Measurements from ENCODE around the gene TMEM91.

The TMEM91 gene

DNA sequence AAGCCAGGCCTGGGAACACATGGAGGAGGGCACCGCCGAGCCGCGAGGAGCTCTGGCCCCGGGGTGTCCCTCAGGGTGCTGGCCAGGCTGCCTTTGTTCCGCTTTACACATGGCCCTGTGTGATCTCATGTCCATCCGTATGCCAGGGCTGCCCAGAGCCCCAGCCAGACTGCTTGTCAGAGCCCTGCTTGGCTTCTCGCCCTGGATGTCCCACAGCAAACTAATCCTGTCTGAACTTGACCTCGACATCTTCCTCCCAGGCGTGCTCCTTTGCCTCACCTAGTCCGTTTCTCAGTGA lies 35.6 kb downstream of the TMEM91 start:
- peak; percentile 58 for DNase-seq (ENCODE audit: low spot score)

DNA sequence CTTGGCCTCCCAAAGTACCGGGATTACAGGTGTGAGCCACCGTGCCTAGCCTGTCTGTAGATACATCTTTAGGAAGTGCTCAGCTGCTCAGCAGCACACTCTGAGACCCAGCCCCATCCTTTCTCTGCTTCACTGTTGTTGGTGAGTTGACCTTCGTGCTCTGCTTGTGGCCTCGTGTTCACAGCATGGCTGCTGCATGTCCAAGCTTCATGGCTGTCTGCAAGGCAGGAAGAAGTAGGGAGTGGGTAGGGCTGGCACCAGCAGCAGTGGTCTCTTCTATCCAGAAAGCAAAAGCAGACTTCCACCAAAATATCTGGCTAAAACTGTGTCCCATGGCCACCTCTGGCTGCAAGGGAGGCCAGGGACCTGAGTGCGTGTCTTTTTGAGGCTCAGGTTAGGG lies 36.6 kb downstream of the TMEM91 start:
- DNase-seq (ENCODE audit: low spot score): no peak

DNA sequence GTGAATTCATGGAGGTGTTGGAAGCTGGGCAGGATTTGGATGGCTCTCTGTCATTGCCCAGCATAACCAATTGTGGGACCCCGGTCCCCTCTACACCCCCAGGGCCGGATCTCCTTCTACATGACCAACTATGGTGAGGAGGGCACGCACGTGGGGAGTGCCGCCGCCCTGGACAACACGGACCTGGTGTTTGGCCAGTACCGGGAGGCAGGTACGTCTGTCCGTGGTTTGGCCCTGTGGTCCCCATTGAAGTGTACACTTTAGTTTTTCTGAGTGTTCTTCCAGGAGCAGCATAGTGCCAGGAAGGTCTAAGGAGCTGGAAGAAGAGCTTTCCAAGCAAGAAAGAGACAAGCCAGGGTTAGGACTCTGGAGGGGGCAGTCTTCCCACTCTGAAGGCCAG lies 37.6 kb downstream of the TMEM91 start:
- no peak for DNase-seq (ENCODE audit: low spot score)

DNA sequence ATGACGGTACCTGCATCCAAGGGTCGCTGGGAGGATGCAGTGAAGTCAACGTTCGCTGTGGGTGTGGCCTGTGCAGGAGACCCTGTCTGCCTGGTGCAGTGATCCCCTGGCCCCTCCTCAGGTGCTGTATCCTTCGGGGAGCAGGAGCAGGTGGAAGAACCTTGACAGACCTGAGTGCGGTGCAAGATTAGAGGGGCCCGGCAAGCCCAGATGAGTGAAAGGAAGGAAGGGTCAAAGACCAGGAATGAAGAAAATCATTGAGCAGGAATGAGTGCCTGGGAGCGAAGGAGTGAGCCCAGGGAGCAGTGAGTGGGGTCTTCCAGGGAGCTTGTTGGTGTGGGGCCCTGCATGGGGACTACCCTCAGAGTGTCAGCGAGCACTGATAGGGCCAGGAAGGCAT lies 38.1 kb downstream of the TMEM91 start:
- no peak for DNase-seq (ENCODE audit: low spot score)

DNA sequence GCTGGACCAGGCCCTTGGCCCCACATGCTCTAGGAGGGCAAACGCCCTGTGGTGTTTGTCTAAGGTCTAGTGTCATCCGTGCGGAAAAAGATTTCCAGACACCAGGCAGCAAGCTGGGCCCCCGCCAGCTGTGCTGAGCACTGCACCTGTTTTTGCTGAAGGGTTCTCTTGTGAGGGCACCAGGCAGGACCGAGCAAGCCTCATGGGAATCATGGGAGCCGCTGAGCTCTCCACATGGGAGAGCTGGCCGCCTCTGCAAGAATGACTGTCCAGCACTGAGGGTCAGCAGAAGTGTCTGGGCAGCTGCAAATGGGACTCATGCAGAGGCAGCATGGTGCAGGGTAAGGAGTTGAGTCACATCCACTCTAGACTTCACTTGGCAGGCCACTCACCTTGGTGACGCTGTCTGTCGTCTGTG lies 38.8 kb downstream of the TMEM91 start:
- no peak for DNase-seq (ENCODE audit: low spot score)

DNA sequence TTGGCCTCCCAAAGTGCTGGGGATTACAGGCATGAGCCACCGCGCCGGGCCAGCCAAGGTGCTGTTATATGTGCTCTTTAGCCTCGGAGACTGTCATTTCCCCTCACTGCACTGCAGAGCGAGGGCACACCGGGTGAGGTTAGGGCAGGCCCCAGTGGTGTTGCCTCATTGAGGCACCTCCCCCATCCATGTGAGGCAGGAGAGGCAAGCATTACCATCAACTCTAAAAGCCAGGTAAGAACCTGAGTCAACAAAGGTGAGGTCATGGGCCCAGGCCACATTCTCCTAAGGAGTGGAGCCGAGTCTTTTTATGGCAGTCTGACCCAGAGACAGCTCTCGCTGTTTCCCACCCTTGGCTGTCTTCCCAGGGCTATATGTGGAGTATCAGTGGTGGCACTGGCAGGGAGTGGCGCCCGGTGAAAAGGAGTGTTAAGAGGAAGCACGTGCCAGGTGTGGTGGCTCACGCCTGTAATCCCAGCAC lies 39.9 kb downstream of the TMEM91 start:
- DNase-seq (ENCODE audit: low spot score): no peak

DNA sequence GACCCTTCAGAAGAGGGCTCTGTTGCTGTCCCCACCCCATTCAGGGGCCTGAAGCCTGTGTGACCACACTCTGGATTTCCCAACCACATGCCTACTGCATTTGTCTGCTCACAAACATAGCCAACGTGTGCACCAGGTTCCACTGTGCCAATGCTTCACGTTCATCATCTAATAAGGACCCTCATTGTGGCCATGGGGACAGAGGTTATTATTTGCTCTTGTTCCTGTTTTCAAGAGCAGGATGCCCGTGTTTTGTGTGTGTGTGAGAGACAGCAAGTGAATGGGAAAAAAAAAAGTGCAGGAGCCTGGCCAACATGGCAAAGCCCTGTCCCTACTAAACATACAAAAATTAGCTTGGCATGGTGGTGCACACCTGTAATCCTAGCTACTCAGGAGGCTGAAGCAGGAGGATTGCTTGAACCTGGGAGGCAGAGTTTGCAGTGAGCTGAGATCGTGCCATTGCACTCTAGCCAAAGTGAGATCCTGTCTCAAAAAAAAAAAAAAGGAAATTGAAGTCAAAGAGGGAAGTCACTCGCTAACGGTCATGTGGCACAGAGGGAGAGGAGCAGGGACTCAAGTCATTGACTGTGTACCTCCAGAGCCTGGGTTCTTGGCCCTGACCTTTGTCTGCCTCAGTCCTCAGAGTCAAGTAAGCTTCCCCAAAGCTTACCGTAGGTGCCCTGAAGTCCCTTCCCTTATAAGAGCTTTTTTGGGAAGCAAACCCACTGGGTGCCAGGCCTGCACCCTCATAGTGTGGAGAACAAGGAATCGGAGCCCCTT lies 44.0 kb downstream of the TMEM91 start:
- DNase-seq (ENCODE audit: low spot score): peak; percentile 71

DNA sequence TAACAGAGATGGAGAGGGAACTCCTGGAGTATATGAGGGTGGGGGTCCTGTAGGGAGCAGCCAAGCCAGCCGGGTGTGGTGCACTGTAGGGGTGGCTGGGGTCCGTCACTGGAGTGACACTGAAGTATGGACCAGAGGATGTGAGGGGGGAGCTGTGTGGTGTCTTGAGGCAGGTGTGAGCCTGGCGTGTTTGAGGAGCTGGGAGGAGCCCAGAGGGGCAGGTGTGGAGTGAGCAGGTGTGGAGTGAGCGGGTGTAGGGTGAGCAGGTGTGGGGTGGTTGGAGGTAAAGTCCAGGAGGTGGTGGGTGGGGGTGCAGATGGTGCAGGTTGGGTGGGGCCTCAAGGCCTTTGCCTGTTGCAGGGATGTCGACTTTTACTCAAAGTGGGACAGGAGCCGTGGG lies 45.0 kb downstream of the TMEM91 start:
- DNase-seq (ENCODE audit: low spot score): no peak

DNA sequence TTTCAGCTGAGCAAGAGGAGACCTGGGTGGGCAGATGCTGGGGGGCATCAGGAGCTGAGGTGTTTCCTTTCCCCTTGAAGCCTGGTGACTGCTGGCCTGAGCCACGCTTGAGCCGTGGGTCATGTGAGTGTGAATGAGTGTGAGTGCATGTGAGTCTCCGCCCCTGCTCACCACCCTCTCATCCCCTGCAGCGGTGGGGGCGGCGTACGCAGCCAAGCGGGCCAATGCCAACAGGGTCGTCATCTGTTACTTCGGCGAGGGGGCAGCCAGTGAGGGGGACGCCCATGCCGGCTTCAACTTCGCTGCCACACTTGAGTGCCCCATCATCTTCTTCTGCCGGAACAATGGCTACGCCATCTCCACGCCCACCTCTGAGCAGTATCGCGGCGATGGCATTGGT lies 45.6 kb downstream of the TMEM91 start:
- DNase-seq (ENCODE audit: low spot score): no peak

DNA sequence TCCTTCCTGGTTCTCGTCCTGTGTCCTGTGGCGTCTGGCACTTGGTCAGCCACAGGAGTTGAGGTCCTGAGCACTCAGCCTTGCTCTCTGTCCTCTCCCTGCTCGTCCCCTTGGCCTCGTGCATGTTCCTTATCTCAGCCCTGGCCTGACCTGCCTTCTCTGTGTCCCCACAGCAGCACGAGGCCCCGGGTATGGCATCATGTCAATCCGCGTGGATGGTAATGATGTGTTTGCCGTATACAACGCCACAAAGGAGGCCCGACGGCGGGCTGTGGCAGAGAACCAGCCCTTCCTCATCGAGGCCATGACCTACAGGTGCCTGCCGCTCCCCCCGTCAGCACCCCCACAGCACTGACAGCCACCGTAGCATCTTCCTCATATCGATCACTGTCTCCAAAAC lies 46.1 kb downstream of the TMEM91 start:
- DNase-seq (ENCODE audit: low spot score): no peak

DNA sequence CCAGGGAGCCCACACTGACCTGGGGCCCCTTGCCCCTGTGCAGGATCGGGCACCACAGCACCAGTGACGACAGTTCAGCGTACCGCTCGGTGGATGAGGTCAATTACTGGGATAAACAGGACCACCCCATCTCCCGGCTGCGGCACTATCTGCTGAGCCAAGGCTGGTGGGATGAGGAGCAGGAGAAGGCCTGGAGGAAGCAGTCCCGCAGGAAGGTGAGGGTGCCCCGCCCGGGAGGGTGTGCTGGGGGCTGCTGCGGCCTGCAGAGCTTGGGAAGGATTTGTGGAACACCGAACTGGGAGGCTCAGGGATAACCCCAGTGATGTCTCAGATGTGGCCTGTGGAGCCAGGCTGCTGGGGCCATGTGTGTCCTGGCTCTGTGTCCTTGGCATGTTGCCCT lies 46.6 kb downstream of the TMEM91 start:
- DNase-seq (ENCODE audit: low spot score): no peak

DNA sequence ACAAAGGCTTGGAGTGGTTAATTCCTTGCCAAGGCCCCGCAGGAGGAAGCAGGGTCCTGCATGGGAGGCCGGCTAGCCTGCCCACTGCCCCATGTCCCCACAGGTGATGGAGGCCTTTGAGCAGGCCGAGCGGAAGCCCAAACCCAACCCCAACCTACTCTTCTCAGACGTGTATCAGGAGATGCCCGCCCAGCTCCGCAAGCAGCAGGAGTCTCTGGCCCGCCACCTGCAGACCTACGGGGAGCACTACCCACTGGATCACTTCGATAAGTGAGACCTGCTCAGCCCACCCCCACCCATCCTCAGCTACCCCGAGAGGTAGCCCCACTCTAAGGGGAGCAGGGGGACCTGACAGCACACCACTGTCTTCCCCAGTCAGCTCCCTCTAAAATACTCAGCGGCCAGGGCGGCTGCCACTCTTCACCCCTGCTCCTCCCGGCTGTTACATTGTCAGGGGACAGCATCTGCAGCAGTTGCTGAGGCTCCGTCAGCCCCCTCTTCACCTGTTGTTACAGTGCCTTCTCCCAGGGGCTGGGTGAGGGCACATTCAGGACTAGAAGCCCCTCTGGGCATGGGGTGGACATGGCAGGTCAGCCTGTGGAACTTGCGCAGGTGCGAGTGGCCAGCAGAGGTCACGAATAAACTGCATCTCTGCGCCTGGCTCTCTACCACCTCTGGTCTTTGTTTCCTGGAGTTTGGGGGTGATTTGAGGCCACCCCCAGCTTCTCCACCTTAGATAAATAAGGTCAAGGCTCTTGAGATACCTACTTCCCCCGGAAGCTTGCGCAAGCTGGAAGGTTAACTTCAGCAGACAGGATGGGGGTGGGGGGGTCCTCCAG lies 48.2 kb downstream of the TMEM91 start:
- no peak for DNase-seq (ENCODE audit: low spot score)

DNA sequence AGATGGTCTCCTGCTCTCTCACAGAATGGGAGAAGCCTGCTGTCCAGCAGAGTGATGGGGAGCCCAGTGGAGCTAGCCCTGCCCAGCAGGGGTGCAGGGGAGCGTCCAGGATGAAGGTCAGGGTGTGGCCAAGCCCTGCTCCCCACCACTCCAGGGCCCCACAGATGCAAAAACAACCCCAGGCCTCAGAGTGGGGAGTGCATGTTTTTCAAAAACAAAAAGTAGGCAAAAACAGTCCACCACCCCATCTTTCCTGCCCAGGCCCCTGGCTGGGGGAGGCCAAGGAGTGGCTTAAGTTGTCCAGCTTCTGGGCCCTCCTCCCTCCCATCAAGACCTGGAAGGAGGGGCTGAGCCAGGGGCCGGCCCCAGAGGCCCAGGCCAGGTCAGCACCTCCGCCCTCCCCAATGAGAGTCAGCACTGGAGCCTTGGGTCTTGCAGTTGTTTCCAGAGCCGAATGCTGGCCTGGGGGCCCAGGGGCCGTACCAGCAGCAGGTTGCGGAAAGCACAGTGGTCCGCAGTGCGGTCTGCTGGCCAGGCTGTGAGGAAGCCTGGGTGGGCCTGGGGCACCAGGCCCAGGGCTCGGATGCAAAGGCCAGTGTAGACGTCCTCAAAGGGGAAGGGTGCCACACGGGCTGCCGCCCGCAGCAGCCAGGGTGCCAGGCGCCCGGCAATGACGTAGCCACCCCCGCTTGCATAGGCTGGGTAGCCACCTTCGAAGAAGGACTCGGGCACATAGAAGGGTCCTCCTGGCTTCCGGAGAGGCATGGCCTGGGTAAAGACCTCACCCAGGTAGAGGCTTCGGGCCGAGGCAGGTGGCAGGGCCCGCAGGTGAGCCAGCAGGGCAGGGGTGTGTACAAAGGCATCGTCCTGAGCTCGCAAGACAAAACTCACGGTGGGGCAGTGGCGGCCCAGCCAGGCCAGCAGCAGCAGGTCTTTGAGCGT lies 49.1 kb downstream of the TMEM91 start:
- DNase-seq (ENCODE audit: low spot score): no peak

DNA sequence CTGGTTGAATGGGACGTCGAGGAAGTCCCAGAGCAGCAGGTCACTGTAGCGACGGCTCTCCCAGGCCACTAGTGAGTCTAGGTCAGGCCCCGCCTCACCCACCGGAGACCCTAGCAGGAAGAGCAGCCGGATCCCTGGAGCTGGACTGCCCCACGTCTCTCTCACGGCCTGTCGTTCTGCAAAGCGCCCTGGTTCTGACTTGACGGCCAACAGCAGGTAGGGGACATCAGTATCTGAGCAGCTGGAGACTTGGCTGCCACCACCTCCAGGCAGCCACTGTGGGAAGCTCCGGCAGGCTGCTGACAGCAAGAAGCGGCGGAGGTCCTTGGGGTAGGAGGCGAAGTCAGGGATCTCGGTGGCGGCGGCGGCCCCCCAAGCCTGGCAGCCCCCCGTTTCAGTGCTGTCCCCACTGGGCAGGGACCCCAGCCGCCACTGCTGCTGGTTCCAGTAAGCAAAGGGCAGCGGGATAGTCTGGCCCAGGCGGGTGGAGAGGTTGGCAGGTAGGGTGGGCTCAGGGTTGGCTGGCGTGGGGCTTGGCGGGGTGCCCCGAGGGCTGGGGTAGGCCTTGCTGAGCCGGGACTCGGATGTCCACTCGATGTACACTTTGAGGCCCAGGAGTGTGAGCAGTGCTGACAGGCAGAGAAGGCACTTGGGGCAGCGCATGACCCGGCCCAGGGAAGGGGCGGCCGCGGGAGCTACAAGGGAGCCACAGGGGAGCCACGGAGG lies 49.9 kb downstream of the TMEM91 start:
- DNase-seq (ENCODE audit: low spot score): no peak

DNA sequence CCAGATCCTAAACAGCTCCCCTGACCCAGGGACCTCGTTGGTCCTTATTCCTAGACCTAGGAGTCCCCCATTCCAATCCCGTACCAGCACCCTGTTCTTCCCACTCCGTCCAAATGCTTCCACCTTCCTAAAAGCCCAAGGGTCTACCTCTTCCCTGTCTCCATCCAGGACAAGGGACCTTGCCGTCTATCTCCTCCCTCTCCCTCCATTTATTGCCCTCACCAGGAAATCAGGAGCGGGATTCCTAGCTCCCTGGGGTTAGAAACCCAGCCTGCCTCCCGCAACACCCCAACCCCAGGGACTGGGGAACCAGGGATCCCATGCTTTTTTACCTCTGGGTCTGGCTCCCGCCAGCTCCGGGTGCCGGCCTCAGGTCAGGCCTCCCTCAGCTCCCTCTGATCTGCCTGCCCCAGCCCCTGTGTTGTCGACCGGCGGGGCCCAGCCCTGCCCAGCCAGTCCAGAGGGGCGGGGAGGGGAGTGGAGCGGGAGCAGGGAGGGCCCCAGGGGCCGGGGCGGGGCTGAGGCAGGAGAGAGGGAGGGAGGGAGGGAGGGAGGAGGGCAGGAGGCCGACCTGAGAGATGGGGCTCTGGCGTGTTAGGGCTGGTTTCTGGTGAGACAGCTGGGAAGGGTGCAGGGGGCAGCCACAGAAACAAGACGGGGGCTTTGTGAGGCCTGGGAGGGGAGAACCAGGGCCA lies 50.8 kb downstream of the TMEM91 start, which contains the start of gene B3GNT8:
Gene B3GNT8 (minus strand): TSS at position 423 of the 695 bp plus-strand sequence. CDS start 596 bp downstream, outside the sequence.
- no peak for DNase-seq (ENCODE audit: low spot score)

DNA sequence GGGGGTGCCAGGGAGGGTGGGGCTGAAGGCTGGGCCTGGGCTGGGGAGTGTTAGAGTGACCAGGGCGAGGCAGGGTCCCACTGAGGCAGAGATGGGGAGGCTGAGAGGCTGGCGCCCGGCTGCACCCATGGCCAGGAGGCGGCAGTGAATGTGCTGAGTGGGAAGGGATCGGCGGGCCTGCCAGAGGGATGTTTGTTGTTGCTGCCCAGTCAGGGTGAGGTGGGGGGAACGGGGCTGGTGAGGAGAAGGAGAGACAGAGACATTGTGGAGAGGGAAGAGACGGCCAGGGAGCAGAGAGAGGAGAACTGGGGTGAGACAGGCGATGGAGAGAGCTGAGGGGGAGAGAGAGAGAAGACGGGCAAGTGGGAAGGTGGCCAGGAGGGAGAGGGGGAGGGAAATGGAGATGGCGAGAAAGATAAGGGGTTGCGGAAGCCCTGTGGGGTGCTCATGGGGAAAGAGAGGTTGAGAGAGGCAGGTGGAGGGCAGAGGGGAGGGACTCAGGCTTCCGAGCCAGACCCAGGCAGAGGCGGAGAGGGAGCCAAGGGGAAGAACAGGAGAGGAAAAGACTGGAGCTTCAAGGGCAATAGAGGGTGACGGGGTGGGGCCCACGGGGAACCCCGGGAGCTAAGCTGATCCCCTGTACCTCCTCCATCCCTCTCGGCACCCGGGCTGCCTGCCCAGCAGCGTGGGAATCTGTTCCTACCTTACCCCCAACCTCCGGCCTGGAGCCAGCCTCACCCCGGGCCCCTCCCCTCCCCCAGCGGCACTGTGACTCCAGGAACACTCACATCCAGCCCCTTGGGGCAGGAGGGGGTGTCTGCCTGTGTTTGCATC lies 51.5 kb downstream of the TMEM91 start:
- DNase-seq (ENCODE audit: low spot score): no peak

DNA sequence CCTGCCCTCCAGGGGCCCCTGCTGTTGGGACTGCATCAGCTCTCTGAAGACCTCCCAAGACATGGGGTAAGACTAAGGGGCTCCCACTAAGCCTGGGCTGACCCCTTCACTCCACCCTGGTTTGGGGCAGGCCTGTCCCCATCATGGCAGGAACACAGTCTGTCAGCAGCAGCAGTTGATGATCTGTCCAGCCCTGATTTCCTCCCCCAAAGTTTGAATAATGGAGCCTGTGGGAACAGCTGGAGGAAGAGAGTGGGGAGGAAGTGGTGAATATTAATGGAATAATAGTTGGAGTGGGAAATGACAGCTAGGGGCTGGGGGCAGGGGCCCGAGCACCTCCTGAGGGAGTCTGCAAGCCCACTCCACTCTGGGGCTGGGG lies 52.1 kb downstream of the TMEM91 start:
- no peak for DNase-seq (ENCODE audit: low spot score)

DNA sequence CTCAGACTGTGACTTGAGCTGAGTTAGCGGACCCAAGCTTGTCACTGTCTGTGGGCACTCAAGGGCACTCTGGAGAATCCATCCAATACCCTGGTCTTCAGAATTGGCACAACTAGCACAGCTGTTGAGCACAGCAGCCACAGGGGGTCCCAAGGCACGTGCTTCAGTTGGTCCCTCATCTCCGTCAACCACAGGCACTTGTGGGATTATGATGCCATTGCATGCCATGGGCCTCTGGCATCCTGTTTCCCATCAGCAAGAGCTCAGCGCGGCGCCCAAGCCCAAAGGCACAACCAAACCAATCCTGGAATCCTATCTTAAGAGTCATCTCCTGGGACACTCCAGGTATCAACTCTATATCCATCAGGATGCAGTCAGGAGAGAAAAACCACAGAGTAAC lies 54.6 kb downstream of the TMEM91 start:
- no peak for DNase-seq (ENCODE audit: low spot score)

DNA sequence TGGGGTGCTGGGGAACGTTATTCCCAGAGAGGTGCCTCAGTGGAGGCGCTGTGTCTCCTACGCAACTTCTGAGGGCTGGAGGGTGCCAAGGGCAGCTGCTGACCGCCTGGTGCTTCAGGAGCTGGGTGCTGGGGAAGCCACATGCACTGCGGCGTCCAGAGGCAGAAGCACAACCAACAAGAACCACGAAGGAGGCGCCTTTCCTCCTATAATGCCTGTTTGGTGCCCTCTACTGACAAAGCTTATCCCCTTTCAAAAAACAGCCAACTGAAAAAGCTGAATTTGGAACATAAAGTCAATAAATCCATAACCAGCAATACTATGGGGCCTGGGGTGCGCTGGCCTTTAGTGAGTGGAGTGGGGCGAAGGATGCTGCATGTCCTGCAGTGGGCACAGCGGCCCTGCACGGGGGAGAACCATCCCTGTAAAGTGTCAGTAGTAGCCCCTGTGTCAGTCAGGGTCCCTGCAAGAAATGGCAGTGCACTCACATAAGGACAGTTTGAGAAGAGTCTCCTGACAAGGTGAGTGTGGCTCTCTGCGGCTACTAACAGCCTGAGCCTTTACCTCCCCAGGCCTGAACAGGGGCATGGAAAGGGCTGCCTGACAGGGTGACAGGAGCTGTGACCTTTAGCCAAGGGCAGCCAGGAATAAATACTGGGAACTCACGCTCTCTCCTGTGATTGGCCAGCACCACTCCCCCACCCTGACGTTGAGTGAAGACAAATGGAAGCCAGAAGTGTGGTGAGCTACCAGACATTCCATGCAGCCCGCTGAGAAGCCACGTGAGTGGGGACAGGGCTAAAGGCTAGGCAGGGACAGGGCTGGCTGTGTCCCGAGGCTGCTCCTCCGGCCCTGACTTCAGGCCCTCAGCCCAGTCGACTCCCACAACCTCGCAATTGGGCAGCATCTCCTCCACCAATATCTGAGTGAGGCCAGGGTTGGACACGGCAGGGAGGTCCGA lies 55.4 kb downstream of the TMEM91 start:
- DNase-seq (ENCODE audit: low spot score): no peak

Data from pons (tissue), 1 donor.